Gastrocnemius medialis (tissue), 4 donors: ENCODE results near the gene DSE. TPM values are rescaled to one million over a fixed set of nuclear protein-coding genes. Genes with fewer than 3 reads are reported as not detected.

Experiments
- ATAC-seq, 2 donors: fragments of 150-250 bp; one replicate each; pipeline ENCODE4 v1.9.1; 2016
- DNase-seq, 2 donors: peaks; one replicate each; pipeline ENCODE4 v3.0.0-alpha.2; 2019
- H3K27ac ChIP-seq, 4 donors: fragments of 200-600 bp; sonication (generic); 1 replicate in 1 of 4; 2 replicates in 3 of 4; pipeline ENCODE4 v1.5.1; 2016 to 2018; ENCODE audit warnings: mild to moderate bottlenecking in 2 of 4, moderate library complexity in 1 of 4
- H3K27me3 ChIP-seq, 3 donors: fragments of 200-600 bp; sonication (generic) in 2 of 3; 1 replicate in 1 of 3; 2 replicates in 2 of 3; pipeline versions ENCODE4 v1.5.1 to v1.6.0; 2016 to 2019; ENCODE audit warnings: mild to moderate bottlenecking in 1 of 3, moderate library complexity in 1 of 3
- H3K36me3 ChIP-seq, 2 donors: fragments of 200-600 bp; sonication (generic) in 1 of 2; one replicate each; pipeline ENCODE4 v1.5.1; 2017 to 2018
- H3K4me1 ChIP-seq, 2 donors: fragments of 200-600 bp; sonication (generic) in 1 of 2; one replicate each; pipeline ENCODE4 v1.5.1; 2016 to 2017; ENCODE audit warnings: mild to moderate bottlenecking in 2 of 2
- H3K4me3 ChIP-seq, 4 donors: fragments of 200-600 bp; sonication (generic) in 3 of 4; 1 replicate in 1 of 4; 2 replicates in 3 of 4; pipeline ENCODE4 v1.5.1; 2016 to 2019; ENCODE audit warnings: mild to moderate bottlenecking in 2 of 4
- H3K9me3 ChIP-seq, 3 donors: fragments of 200-600 bp; sonication (generic) in 2 of 3; 1 replicate in 1 of 3; 2 replicates in 2 of 3; pipeline ENCODE4 v1.5.1; 2016 to 2019
- CTCF ChIP-seq, 5 experiments: fragments of 450-650 bp in 3 of 5; fragments of 200-600 bp in 2 of 5; sonication (generic) in 2 of 5; IDR thresholded peaks in 4 of 5; conservative IDR thresholded peaks in 1 of 5; 1 replicate in 4 of 5; 2 replicates in 1 of 5; pipeline ENCODE4 v1.5.1; 2016 to 2019; ENCODE audit warnings: antibody characterized with exemption in 5 of 5, mild to moderate bottlenecking in 3 of 5, moderate library complexity in 3 of 5
- POLR2A ChIP-seq, 2 donors: fragments of 450-650 bp; IDR thresholded peaks; one replicate each; pipeline ENCODE4 v1.6.1; 2017; ENCODE audit warnings: antibody characterized with exemption in 2 of 2, mild to moderate bottlenecking in 2 of 2, moderate library complexity in 2 of 2
- in situ Hi-C, 4 donors: fragments of 200-750 bp; cut with MboI; loops; one replicate each; pipeline versions ENCODE4 v1.15.0 to v1.8.0; 2017; ENCODE audit warnings: low sequenced_read_pairs in 4 of 4
- intact Hi-C: fragments of 100-400 bp; cut with DNase I; formaldehyde crosslinking; loops from one replicate; pipeline ENCODE4 v1.15.1; 2023; ENCODE audit warnings: low total_unique reads
- total RNA-seq, 4 donors: library from RNA; depleted of rRNA; stranded (reverse); fragments of >200 nt; gene quantifications; one replicate each; pipeline versions ENCODE4 v1.1.0 to v1.2.3, GENCODE V29; 2016

The DSE gene
- total RNA-seq, 4 donors from 2014 or later = 9.6 to 14.8 (median 11.8) TPM

GRCh38 chr6:116355796-116356195 is 15.0 kb upstream of the DSE start:
- Histone ChIP-seq H3K9me3 (no peaks in the 10 kb centered on the region), H3K27me3 (no peaks in the 10 kb centered on the region), H3K27ac (no peak overlapping the region), H3K4me3 (no peak overlapping the region), H3K4me1 (no peaks in the 10 kb centered on the region), H3K36me3 (no peaks in the 10 kb centered on the region)
- intact Hi-C loops = no loop called here
- TF ChIP-seq CTCF (IDR thresholded peaks at IDR 0.05 in 4 of 5, conservative IDR thresholded peaks at IDR 0.05 in 1 of 5) (no peak), POLR2A (IDR thresholded peaks at IDR 0.05) (no peak)
- DNase-seq = no peak
- in situ Hi-C loops = no loop called here
- no peak for ATAC-seq

GRCh38 chr6:116359131-116359530 is 11.6 kb upstream of the DSE start:
- in situ Hi-C loops (no loop called here), intact Hi-C loops (no loop called here)
- no peaks in the 10 kb centered on the region for H3K36me3 ChIP-seq
- H3K27me3 ChIP-seq = no peaks in the 10 kb centered on the region
- H3K4me3 ChIP-seq = no peak overlapping the region
- DNase-seq (no peak), ATAC-seq (no peak)
- H3K4me1 ChIP-seq = no peaks in the 10 kb centered on the region
- H3K27ac ChIP-seq = no peak overlapping the region
- H3K9me3 ChIP-seq = no peaks in the 10 kb centered on the region
- no peak for TF ChIP-seq CTCF (IDR thresholded peaks at IDR 0.05 in 4 of 5, conservative IDR thresholded peaks at IDR 0.05 in 1 of 5)

- DNase-seq = no peak
- no peaks in the 10 kb centered on the region for H3K4me1 ChIP-seq
- no peaks in the 10 kb centered on the region for H3K9me3 ChIP-seq
- in situ Hi-C loops = no loop called here
- no peak overlapping the region for H3K4me3 ChIP-seq
- no peak for ATAC-seq
- no peaks in the 10 kb centered on the region for H3K27me3 ChIP-seq
- TF ChIP-seq POLR2A (IDR thresholded peaks at IDR 0.05) = no peak
- no peak for TF ChIP-seq CTCF (IDR thresholded peaks at IDR 0.05 in 4 of 5, conservative IDR thresholded peaks at IDR 0.05 in 1 of 5)
- intact Hi-C loops = no loop called here
- H3K27ac ChIP-seq = no peak overlapping the region
- H3K36me3 ChIP-seq = no peaks in the 10 kb centered on the region
Measured at GRCh38 chr6:116359835-116360234, 10.9 kb upstream of the DSE start.

- Histone ChIP-seq H3K4me3 (no peak overlapping the region), H3K27ac (no peak overlapping the region), H3K9me3 (no peaks in the 10 kb centered on the region), H3K36me3 (no peaks in the 10 kb centered on the region), H3K4me1 (no peaks in the 10 kb centered on the region), H3K27me3 (no peaks in the 10 kb centered on the region)
- TF ChIP-seq POLR2A (IDR thresholded peaks at IDR 0.05) = no peak
- TF ChIP-seq CTCF (IDR thresholded peaks at IDR 0.05 in 4 of 5, conservative IDR thresholded peaks at IDR 0.05 in 1 of 5) = no peak
- no peak for DNase-seq
- ATAC-seq = no peak
- intact Hi-C loops = no loop called here
- in situ Hi-C loops = no loop called here
Measured at GRCh38 chr6:116362276-116362675, 8.5 kb upstream of the DSE start.

GRCh38 chr6:116363759-116364158 is 7.0 kb upstream of the DSE start:
- in situ Hi-C loops = no loop called here
- H3K27me3 ChIP-seq = no peaks in the 10 kb centered on the region
- no peaks in the 10 kb centered on the region for H3K4me1 ChIP-seq
- no peak overlapping the region for H3K4me3 ChIP-seq
- intact Hi-C loops = no loop called here
- no peaks in the 10 kb centered on the region for H3K9me3 ChIP-seq
- H3K27ac ChIP-seq = no peak overlapping the region
- no peaks in the 10 kb centered on the region for H3K36me3 ChIP-seq
- DNase-seq (no peak), ATAC-seq (no peak)
- TF ChIP-seq CTCF (IDR thresholded peaks at IDR 0.05 in 4 of 5, conservative IDR thresholded peaks at IDR 0.05 in 1 of 5) = no peak
- TF ChIP-seq POLR2A (IDR thresholded peaks at IDR 0.05) = no peak
